SHP77 treated with DMSO at 0.1 percent for 48 hours (cell line): Measurements from ENCODE around the gene PCBD1.

Source experiments
- DNase-seq: peaks from one replicate; lab custom pipeline; 2025; lab: John Stamatoyannopoulos, UW

Gene PCBD1

GRCh38 chr10:70902661-70903261 is 14.4 kb upstream of the PCBD1 start:
- no peak for DNase-seq

DNA sequence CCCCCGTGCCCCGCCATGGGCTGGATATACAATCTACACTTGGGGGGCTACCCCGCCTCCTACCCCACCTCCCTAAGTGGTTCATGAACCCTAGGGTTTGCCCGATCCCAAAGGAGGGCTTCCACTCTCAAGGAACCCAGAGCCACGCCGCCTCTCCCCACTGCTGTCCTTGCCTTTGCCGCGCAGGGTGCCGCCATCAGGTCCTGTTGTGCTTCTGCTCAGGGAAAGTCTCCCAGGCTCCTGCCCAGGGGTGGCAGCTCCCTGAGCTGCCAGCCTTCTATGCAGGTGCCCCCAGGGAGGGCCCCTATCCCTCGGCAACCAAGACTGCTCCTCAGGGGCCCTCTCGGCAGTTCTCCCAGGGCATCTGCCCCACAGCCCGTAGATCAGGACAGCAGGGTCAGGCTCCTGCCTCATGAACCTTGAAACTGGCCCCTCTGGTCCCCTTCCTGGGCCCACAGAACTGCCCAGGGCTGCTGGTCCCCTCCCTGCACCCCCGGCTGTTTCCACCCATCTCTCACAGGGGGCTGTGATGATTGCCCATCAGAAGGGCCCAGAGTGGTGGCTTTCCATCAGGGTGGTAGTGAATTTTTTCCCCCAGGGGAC is 13.0 kb upstream of the PCBD1 start:
- DNase-seq: no peak

- DNase-seq: no peak
Measured at GRCh38 chr10:70899096-70899495, 10.7 kb upstream of the PCBD1 start.

GRCh38 chr10:70898687-70899086 is 10.3 kb upstream of the PCBD1 start:
- no peak for DNase-seq

- no peak for DNase-seq
Measured at GRCh38 chr10:70896551-70896950, 8.2 kb upstream of the PCBD1 start.

DNA sequence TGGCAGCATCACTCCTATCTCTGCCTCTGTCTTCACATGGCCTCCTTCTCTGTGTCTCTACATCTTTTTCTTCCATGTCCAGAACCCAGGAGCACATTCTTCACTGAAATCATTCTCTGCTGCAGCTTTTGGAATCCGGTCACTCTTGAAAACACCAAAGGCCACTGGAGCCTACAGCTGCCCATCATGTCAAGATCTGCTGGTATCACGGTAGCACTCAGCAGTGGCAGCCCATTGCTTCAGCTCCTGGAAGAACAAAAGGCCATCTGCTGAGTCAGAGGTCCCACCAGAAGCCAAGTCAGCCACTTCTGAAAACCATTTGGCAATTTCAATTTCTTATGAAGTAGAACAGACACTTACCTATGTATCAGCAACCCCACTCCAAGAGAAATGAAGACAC is 6.1 kb upstream of the PCBD1 start:
- no peak for DNase-seq

GRCh38 chr10:70893227-70894006 is 5.1 kb upstream of the PCBD1 start:
- no peak for DNase-seq

- no peak for DNase-seq
Measured at GRCh38 chr10:70892631-70893030, 4.3 kb upstream of the PCBD1 start.

DNA sequence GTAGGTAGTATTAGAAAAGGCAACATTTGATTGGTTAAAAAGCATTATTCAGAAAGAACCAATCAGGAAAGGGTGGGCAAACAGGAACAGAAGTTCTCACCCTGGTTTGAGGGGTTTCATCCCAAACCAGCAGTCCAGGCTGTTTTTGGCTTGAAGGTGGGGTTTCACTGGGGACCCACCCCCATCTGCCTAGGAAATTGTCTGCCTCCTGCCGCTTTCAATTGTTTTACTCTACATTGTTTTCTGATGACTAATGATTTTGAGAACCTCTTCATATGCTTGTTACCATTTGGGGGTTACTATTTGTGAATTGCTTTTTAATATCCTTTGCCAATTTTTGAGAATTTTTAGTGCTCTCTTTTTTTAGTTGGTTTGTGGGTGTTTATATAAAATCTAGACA is 3.3 kb upstream of the PCBD1 start:
- DNase-seq: no peak

GRCh38 chr10:70890917-70891431 is 2.6 kb upstream of the PCBD1 start:
- no peak for DNase-seq

- no peak for DNase-seq
Measured at GRCh38 chr10:70889291-70889690, 926 bp upstream of the PCBD1 start.

DNA sequence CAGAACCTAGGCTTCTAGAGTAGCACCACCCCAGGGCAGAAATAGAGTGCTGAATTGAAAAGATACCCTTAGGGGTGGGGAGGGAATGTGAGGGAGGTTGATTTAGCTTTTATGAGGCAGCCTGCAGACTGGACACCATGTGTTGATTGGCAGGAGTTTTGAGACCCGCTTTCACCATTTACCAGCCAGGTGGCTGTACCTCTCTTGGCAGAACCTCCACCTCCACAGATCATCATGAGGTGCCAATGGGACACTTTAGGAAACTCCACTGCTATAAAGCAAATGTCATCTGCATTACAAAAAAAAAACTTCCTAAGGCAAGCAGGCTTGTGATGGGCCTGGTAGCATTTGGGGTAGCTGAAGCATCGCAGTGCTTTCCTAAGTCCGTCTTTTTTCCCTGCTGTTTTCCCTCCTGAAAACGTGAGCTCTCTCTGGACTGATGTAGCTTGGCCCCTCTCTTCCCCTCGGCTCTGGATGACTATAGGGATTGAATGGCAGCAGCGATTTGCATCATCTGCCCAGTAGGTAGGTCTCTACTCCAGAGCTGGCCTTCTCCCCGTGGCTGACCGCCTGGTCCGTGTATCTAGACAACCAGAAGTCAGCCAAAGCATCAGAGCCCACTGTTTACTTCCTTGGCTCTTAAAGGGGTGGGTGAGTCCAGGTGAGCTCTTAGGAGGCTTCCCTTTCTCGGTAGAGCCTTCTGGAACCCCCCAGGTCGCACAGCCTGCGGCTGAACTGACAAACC is 1.3 kb downstream of the PCBD1 start:
- DNase-seq: no peak

- no peak for DNase-seq
Measured at GRCh38 chr10:70885931-70886903, 2.1 kb downstream of the PCBD1 start.

DNA sequence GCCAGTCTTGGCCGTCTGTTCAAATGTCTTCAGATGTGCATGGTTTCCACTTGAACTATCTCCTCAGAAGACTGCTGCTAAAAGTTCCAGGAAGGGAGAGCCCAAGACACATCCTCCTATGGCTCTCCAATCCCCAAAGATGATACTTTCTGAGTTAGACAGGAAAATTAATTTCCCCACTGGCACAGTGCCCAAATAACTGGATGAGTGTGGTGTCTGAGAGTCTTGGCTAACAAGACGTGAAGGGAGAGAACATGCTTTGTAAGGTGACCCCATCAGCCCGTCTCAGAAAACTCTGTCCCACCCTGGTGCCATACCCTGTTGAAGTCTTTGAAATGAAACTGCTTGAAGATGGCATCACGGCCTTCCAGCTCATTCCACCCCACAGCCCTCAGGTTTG is 2.9 kb downstream of the PCBD1 start:
- no peak for DNase-seq

- no peak for DNase-seq
Measured at GRCh38 chr10:70884741-70885140, 3.6 kb downstream of the PCBD1 start.

- DNase-seq: no peak
Measured at GRCh38 chr10:70880077-70880534, 8.3 kb downstream of the PCBD1 start.

DNA sequence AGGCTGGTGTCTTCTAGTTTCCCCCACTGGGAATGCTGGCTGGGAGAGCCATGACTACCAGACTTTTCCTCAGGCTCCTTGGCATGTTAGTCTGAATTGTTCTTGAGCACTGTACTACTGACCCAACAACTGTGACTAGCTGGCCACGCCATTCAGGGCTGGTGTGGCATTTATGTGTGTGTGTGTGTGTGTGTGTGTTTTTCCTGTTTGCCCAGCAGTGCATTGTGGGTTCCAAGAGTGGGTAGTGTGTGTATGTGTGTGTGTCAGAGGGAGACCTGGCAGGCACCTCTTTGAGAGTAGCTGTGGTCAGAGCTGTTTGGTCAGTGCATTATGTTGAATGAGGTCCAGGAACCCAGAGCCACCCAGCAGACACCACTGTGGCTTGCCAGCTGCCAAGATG is 9.2 kb downstream of the PCBD1 start:
- no peak for DNase-seq

DNA sequence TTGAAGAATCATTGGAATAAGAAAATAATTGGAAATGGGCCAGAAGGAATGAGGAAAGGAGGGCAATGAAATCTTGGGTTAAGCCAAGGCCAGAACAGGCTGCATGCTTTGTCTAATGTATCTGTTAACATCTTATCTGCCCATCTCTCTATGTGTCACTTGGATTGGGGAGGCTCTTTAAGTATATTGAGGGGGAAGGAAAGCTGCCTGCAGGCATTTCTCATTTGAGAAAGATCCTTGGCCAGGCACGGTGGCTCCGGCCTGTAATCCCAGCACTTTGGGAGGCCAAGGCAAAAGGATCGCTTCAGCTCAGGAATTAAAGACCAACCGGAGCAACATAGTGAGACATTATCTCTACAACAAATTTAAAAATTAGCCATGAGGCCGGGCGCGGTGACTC is 14.3 kb downstream of the PCBD1 start:
- DNase-seq: no peak

DNA sequence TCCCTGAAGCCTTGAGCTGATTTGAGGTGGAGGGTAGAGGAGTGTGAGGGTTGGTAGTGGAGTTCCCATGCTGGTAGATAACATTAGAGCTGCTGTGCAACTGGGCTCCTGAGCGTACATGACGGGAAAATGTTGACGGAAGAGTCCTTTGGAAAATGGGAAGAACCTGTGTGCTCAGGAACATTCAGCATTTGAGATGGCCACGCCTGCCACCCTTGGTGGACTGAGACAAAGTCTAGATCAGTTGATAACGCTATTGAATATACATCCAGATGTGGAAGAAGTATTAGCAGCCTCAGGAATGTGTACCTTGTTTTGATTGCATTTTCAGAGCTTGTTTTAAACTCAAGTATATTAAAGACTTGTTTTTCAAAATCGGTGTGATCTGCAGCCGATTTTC is 16.1 kb downstream of the PCBD1 start:
- DNase-seq: no peak

DNA sequence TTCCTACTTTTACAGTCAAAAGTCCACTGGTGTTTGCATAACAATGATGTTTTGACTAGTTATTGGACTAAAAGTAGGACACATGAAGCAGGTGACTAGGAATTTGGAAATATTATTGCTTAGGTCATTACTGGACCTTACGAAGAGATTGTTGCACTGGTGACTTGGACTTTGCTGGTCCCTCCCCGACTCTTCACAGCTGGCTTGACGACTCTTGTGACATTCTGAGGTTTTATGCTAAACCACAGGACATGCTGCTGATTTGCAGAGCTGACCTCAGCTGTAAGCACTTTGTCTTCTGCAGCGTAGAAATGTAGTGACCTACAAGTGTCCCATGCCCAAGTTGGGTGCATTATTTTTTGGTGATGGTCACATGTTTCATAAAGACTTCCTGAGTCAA is 21.9 kb downstream of the PCBD1 start:
- DNase-seq: no peak

DNA sequence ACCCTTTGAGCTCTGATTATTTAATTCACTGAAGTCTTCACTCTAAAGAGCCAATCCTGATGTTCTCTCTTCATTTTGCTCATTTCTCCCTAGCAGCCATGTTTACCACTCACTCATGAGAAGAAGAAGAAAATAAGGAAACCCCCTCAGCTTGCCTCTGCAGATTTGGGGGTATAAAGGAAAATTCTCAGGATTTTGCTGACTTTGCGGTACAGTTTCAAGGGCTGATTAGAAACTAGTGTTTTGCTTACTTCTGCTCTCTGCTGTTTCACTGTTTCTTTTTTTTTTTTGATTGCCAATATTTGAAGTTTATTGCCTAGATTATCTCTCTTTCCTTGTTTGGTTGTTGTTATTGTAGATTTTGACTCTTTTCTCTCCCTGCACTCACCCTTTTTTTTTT is 23.4 kb downstream of the PCBD1 start:
- DNase-seq: no peak
